Psoas muscle (tissue), 8 donors: ENCODE data around the gene KRTAP10-5. TPM values are rescaled to one million over a fixed set of nuclear protein-coding genes. Genes with fewer than 3 reads are reported as not detected.

Source experiments
- ATAC-seq, 4 donors: fragments of 200-7000 bp; cut with Tn5 transposase; one replicate each; pipeline ENCODE4 v1.9.1; 2020; ENCODE audit warnings: moderate library complexity in 3 of 4, mild to moderate bottlenecking in 2 of 4
- DNase-seq, 2 donors: peaks; one replicate each; pipeline ENCODE4 v3.0.0-alpha.2; 2020
- H3K27ac ChIP-seq: fragments of 200-600 bp; one replicate; pipeline ENCODE4 v1.8.0; 2022
- H3K27me3 ChIP-seq, 3 donors: fragments of 200-600 bp in 1 of 3; one replicate each; pipeline versions ENCODE4 v1.6.1 to v1.8.0; 2013 to 2022; ENCODE audit warnings: low read length in 2 of 3, mild to moderate bottlenecking in 2 of 3, moderate library complexity in 1 of 3; ENCODE audit not compliant: insufficient read depth in 3 of 3
- H3K36me3 ChIP-seq, 2 donors: fragments of 200-600 bp in 1 of 2; one replicate each; pipeline versions ENCODE4 v1.6.1 to v1.8.0; 2013 to 2022; ENCODE audit warnings: low read depth in 1 of 2, mild to moderate bottlenecking in 1 of 2, moderate library complexity in 1 of 2; ENCODE audit not compliant: insufficient read depth in 1 of 2
- H3K4me1 ChIP-seq: fragments of 200-600 bp; one replicate; pipeline ENCODE4 v1.8.0; 2022
- H3K4me3 ChIP-seq: fragments of 200-600 bp; one replicate; pipeline ENCODE4 v1.8.0; 2022; ENCODE audit warnings: mild to moderate bottlenecking
- H3K9me3 ChIP-seq: fragments of 200-600 bp; one replicate; pipeline ENCODE4 v1.8.0; 2022
- CTCF ChIP-seq: fragments of 200-600 bp; IDR thresholded peaks from one replicate; pipeline ENCODE4 v1.8.0; 2022; ENCODE audit warnings: antibody characterized with exemption
- WGBS, 3 donors: extraction: QIAGEN DNeasy Blood & Tissue Kit; methylation state at CpG; one replicate each; pipeline versions ENCODE4 v1.1.6 to v1.1.7; 2013; 5-methylcytosine and 5-hydroxymethylcytosine counted together
- intact Hi-C, 2 donors: fragments of 100-400 bp; cut with DNase I; formaldehyde crosslinking; loops; one replicate each; pipeline versions ENCODE4 v1.11.0 to v1.14.2; 2022
- polyA plus RNA-seq, 3 donors: library from polyadenylated mRNA; stranded (reverse); fragments of 200-250 nt; gene quantifications; one replicate each; pipeline ENCODE4 v1.2.3, GENCODE V29; 2013
- total RNA-seq, 4 donors: library from RNA; stranded (reverse); fragmentation: NEBNext Ultra II Directional in 2 of 4; extraction: Animal tissue kit (Norgen Biotek cat#: 25700) in 2 of 4; gene quantifications; one replicate each; pipeline versions ENCODE4 v1.2.1 to v1.2.4, GENCODE V29; 2021 to 2023
- donor health status: healthy with polysubstance abuse.
- donor health status: DM: no; HTN: no; CAD: no; lungs with moderate emphysema.
- donor health status: Bipolar disorder and iron deficiency.
- donor health status: healthy.
- donor health status: DM: yes; HTN: yes; CAD: no.
- donor health status: DM: no; HTN: no; CAD: no.
- donor health status: DM: no; HTN: no; CAD: no.
- donor health status: DM: yes; HTN: yes; CAD: no.

KRTAP10-5 gene
- total and polyA plus RNA-seq, 7 donors: not detected

GRCh38 chr21:44567481-44568171, 12.8 kb downstream of the KRTAP10-5 start:
- H3K4me1 ChIP-seq: no peaks in the 10 kb centered on the region
- WGBS, 3 donors: 83 to 92% (median 86%) methylated on average over 18 of the region's 18 CpGs
- no peaks in the 10 kb centered on the region for H3K36me3 ChIP-seq
- ATAC-seq (no peak), DNase-seq (no peak)
- peaks cover 12% of the 10 kb centered on the region for H3K9me3 ChIP-seq
- intact Hi-C loops: no loop called here
- no peak for TF ChIP-seq CTCF
- H3K27me3 ChIP-seq: peaks cover 0 to 33% (median 13%) of the 10 kb centered on the region in 3 donors
- no peak overlapping the region for H3K27ac ChIP-seq
- no peak overlapping the region for H3K4me3 ChIP-seq

GRCh38 chr21:44566403-44566802, 14.0 kb downstream of the KRTAP10-5 start:
- ATAC-seq (no peak), DNase-seq (no peak)
- no peaks in the 10 kb centered on the region for H3K4me1 ChIP-seq
- peaks cover 15% of the 10 kb centered on the region for H3K9me3 ChIP-seq
- H3K27ac ChIP-seq: no peak overlapping the region
- intact Hi-C loops: no loop called here
- 74 to 79% (median 76%) methylated on average over 1 of the region's 1 CpG for WGBS, 3 donors
- no peaks in the 10 kb centered on the region for H3K36me3 ChIP-seq
- no peak for TF ChIP-seq CTCF
- H3K27me3 ChIP-seq: peaks cover 0 to 30% (median 4%) of the 10 kb centered on the region in 3 donors
- H3K4me3 ChIP-seq: no peak overlapping the region

- Histone ChIP-seq H3K4me1 (no peaks in the 10 kb centered on the region), H3K27me3 (peaks cover 0 to 30% (median 4%) of the 10 kb centered on the region in 3 donors), H3K36me3 (no peaks in the 10 kb centered on the region), H3K9me3 (peaks cover 10% of the 10 kb centered on the region), H3K27ac (no peak overlapping the region), H3K4me3 (no peak overlapping the region)
- TF ChIP-seq CTCF: no peak
- WGBS, 3 donors: 0 to 46% (median 44%) methylated on average over 1 of the region's 1 CpG
- no peak for DNase-seq
- ATAC-seq: no peak
- intact Hi-C loops: no loop called here
Observed at GRCh38 chr21:44564886-44565598, 15.4 kb downstream of the KRTAP10-5 start.

GRCh38 chr21:44564099-44564498, 16.3 kb downstream of the KRTAP10-5 start:
- no peak for ATAC-seq
- DNase-seq: no peak
- no peak for TF ChIP-seq CTCF
- Histone ChIP-seq H3K27me3 (peaks cover 0 to 27% (median 0%) of the 10 kb centered on the region in 3 donors), H3K4me3 (no peak overlapping the region), H3K4me1 (no peaks in the 10 kb centered on the region), H3K36me3 (no peaks in the 10 kb centered on the region), H3K9me3 (peaks cover 10% of the 10 kb centered on the region), H3K27ac (no peak overlapping the region)
- intact Hi-C loops: no loop called here
- 88 to 98% (median 94%) methylated on average over 1 of the region's 1 CpG for WGBS, 3 donors
